NCI-H2171 (cell line): ENCODE measurements around the gene CNNM1.

Source experiments
- DNase-seq: peaks from one replicate; lab custom pipeline; 2025; lab: John Stamatoyannopoulos, UW

The CNNM1 gene

GRCh38 chr10:99374526-99374925, 45.4 kb downstream of the CNNM1 start:
- no peak for DNase-seq

DNA sequence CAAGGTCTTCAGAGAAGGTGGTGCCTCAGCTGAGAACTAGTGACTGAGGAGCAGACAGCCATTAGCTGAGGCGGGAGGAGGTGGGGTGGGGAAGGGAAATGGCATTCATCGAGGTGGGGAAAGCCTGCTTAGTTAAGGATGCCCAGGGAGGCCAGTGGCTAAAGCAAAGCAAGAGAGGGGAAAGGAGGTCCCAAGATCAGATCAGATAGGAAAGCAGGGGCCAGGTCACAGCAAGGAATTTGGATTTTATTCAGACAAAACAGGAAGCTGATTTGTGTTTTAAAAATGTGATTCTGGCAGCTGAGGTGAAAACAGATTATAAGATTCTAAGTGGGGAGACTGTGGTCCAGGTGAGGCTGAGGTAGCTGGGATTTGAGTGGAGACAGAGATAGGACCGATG, 45.8 kb downstream of the CNNM1 start:
- no peak for DNase-seq

- DNase-seq = no peak
Observed at GRCh38 chr10:99375426-99375825, 46.3 kb downstream of the CNNM1 start.

- no peak for DNase-seq
Observed at GRCh38 chr10:99382176-99382575, 53.0 kb downstream of the CNNM1 start.

GRCh38 chr10:99387071-99387470, 57.9 kb downstream of the CNNM1 start:
- no peak for DNase-seq

DNA sequence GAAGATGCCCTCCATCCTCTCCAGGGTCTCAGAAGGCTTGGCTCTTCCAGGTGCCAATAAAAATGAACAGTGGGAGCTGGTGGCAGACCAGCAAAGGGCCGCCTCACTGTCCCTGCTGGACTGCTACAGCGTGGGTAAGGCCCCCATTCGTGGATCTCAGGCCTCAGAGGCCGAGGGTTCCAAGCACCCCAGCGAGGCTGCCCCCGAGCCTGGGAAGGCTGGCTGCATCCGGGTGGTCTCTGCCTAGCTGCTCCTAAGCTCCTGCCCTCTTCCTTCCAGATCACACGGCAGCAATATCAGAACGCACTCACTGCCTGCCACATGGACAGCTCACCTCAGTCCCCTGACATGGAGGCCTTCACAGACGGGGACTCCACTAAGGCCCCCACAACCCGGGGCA, 58.4 kb downstream of the CNNM1 start:
- DNase-seq = no peak

DNA sequence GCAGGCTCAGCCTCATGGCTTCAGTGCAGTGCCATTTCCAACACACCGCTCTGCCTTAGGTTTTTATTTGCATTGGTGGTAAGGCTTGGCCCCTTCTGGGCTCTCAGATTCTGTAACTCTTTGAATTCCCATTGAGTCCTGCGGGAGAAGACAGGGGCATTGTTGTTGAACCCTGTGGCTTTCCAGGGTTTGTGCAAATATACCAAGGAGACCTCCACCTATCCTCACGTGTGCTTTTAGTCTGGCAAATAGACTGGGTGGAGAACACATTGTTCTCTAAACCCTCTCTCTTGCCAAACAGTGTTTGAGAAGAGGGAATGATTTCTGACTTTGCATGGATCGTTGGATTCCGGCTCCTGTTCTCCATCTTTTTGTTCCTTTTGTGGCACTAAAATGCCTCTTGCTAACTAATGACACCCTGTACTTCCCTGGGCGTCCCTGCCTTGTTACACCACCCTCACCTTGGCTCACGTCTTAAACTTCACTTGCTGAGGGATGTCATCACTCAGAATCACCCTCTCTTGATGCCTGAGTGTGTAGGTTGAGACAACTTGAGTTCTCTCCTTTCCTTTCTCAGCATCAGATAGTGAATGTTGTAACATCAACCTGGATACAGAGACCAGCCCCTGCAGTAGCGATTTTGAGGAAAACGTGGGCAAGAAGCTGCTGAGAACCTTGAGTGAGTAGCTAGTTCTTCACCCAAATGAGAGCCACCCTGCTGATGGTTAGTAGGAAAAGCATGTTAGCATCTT, 60.7 kb downstream of the CNNM1 start:
- DNase-seq = no peak

DNA sequence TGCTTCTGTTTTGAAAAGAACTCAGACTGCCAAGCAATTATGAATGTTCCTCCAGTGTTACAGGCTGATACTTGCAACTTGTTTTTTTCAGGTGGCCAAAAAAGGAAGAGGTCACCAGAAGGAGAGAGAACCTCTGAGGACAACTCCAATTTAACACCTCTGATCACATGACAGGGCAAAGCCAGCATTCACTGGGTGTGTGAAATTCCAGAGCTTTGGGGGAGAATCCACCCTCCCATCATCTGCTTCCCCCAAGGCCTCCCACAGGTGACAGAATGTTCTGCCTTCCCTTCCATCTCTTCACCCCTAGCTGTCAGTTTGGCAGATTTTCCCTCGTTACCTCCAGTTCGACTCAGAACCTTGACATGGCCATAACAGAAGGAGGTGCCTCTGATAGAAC, 62.2 kb downstream of the CNNM1 start:
- DNase-seq = no peak

GRCh38 chr10:99393036-99393435, 63.9 kb downstream of the CNNM1 start:
- DNase-seq = no peak

- DNase-seq = no peak
Observed at GRCh38 chr10:99393683-99394082, 64.5 kb downstream of the CNNM1 start.

DNA sequence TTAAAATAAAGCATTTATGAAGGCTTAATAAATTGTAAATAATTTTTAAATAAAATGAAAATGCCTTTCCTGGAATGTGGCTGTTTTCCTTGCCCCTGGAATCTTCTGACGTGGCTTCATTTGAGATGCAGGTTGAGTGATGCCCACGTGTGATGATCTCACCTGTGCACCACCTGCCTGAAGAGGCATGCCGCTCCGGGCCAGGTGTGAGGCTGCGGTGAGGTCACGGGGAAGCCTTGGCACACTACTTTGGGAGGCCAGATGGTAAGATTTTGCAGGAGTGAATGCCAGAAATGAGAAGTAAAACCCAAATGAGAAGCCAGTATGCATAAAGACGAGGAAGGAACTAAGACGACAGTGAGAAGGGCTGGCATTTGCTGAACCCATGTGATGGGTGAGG, 65.1 kb downstream of the CNNM1 start:
- peak; percentile 52 for DNase-seq

DNA sequence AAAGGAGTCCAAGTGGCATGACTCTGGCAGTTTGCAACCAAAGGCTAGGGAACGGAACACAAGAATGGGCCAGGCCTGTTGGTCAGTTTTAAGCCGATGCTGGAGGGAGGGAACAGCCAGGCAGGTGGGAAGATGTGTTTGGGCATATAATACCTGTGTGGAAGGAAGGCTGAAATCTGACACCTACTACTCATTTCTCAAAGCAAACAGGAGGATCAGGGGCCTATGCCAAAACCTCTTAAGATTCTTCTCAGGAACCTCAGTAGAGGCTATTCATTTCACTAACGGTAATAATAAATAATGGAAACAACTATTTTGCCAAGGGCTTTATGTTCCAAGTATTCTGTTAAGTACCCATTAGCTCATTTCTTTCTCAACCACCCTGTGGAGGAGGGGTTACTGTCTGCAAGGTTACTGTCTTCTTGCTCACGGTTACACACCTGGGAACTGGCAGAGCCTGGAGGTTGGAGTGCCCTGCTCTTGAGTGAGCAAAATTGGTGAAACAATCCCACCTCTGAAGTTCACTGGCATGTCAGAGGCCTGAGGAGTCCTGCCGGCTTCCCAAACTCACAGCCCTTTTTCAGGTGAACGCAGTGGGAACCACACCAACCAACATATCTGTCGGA, 65.7 kb downstream of the CNNM1 start:
- DNase-seq = peak; percentile 11

DNA sequence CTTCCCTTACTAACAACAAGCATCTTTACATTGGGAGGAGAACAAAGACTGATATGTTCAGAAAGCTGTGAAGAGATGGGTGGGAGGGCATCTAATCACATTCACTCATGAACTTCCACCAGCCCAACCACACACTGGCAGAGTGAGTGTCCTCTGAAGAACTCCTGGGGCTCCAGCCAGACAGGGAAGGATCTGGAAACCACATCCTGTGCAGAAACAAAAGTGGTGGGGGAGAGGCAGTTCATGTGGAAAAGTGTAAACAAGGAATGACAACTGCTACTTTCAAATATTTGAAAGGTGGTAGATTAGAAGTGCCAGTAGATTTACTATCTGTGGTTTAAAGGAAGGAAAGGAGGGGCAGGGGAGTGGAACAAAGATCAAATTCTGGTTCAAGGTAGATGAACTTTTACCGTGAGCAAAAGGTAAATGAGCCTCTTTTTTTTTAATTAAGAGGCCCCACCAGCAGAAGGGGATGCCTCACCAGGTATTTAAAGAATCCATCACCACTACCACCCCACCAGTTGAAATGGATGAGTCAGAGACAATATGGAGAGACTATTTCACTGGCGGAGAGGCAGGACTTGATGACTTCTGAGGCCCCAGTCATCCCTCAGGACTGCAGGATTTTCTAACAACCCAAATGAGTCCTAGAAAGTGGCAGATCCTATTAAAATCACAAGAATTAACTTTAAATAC, 66.7 kb downstream of the CNNM1 start:
- DNase-seq = no peak

GRCh38 chr10:99396471-99396870, 67.3 kb downstream of the CNNM1 start:
- no peak for DNase-seq

GRCh38 chr10:99399664-99400063, 70.5 kb downstream of the CNNM1 start:
- DNase-seq = no peak

DNA sequence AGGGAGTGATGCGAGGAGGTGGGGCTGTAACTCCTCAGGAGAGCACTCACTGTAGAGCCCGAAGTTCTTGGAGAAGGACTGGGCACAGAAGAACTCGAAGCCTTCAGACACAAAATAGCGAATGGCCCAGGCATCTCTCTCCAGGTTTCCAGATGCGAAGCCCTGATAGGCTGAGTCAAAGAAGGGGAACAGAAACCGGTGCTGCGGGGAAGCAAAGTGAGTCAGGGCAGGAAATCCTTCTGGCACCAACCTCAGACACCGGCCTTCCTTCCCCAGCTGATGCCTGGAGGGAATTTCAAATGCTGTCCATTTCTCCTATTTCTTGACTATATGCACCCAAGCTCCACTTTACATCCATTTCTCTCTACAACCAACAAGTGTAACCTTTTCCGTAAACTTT, 74.5 kb downstream of the CNNM1 start:
- no peak for DNase-seq

DNA sequence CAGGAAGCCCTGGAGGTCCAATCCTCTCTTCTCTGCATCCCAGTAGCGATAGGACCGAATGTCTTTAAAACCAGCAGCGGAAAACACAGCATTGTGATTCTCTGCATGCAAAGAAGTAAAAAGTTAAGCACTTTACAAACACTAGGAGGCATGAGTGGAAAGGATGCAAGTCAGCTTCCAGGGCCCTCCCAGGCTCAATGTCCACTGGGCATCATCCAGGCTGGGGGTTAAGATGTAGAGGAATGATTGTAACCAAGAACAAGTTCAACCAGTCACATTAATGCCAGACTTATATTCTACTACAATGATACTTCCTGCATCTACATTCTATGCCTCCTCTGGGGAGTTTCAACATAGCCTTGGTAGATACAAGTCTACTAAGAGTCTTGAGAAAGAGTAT, 77.0 kb downstream of the CNNM1 start:
- DNase-seq = no peak

DNA sequence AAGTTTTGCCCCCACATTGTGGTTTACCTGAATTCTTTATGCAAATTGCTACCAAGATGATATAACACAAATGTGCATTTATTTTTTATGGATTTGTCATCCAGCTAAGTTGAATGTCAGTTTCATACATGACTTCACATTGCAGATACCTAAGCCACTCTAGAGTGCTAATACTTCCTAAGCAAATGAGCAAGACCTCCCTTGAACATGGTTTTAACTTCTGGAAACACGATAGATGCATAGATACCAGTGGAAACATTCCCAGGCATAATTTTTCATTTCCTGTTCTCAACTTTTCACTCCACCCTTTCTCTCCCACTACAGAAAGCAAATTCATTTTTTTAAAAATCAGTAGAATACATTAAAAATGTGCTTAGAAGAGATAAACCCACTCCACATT, 81.0 kb downstream of the CNNM1 start:
- DNase-seq = no peak

GRCh38 chr10:99410876-99411275, 81.7 kb downstream of the CNNM1 start:
- DNase-seq = no peak

- no peak for DNase-seq
Observed at GRCh38 chr10:99411546-99411945, 82.4 kb downstream of the CNNM1 start.

- DNase-seq = no peak
Observed at GRCh38 chr10:99412099-99412498, 82.9 kb downstream of the CNNM1 start.

DNA sequence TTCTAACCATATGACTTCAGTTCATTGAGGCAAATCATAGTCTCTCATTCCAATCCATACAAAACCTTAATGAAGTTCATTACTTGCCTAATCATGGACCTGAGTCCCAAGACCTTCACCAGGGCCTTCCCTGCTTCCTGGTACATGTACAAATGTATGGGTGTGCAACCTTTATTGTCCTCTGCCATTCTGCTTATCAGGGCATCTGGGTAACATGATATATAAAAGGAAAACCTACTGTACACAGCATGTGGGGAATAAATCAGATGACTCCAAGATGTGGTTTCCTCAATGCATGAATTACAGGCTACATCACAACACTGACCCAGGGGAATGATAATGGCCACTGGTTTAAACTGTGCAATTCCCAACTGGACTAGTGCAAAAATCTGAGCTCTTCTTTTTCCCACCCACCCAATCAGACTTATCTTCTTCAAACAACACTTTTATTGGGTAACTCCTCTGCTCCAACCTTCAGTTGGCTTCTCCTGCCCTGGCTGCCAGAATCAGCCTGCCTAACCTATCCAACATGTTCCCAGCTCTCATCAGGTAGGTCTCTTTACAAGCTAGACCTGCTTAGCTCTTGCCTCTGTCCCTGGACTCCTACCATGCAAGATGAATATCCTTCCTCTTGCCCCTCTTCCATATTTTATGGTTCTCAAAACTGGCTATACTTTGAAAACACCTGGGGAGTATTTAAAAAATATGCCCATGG, 89.9 kb downstream of the CNNM1 start:
- DNase-seq = no peak

- DNase-seq = no peak
Observed at GRCh38 chr10:99419688-99420087, 90.5 kb downstream of the CNNM1 start.
